Right lobe of liver (tissue), 4 donors: ENCODE data around the gene KCNAB1.

ENCODE experiments used
- POLR2A ChIP-seq: fragments of 450-650 bp; IDR thresholded peaks from one replicate; pipeline ENCODE4 v1.6.1; 2017; ENCODE audit warnings: antibody characterized with exemption, mild to moderate bottlenecking
- TF ChIP-seq, protein P1 (sequence below), 4 donors: fragments of 200-600 bp in 3 of 4; fragments of 450-650 bp in 1 of 4; IDR thresholded peaks; one replicate each; pipeline versions ENCODE4 v1.5.1 to v1.8.0; 2016 to 2022; ENCODE audit warnings: antibody characterized with exemption in 4 of 4, mild to moderate bottlenecking in 2 of 4
- donor health status: DM: no; HTN: no; CAD: no.
- donor health status: DM: no; HTN: no; CAD: no.
- donor health status: DM: no; HTN: yes; CAD: no.

DNA sequence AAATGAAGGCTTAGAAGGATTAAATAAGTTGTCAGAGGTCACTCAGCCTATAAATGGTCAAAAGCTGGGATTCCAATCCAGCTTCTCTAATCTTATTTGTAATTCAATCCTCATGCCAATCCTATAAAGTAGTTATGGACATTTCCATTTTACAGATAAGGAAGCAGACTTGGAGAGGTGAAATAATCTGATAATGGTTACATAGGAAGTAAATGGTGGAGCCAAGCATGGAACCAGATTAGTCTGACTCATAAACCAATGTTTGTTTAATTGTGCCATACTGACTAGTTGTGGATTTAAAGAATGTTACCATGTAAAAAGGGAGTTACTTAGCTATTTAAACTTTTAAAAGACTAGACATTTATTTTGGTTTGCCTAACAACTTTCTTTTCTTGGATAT, 59.7 kb downstream of the KCNAB1 start:
- TF ChIP-seq POLR2A, result no peak
- TF ChIP-seq, protein P1, sequence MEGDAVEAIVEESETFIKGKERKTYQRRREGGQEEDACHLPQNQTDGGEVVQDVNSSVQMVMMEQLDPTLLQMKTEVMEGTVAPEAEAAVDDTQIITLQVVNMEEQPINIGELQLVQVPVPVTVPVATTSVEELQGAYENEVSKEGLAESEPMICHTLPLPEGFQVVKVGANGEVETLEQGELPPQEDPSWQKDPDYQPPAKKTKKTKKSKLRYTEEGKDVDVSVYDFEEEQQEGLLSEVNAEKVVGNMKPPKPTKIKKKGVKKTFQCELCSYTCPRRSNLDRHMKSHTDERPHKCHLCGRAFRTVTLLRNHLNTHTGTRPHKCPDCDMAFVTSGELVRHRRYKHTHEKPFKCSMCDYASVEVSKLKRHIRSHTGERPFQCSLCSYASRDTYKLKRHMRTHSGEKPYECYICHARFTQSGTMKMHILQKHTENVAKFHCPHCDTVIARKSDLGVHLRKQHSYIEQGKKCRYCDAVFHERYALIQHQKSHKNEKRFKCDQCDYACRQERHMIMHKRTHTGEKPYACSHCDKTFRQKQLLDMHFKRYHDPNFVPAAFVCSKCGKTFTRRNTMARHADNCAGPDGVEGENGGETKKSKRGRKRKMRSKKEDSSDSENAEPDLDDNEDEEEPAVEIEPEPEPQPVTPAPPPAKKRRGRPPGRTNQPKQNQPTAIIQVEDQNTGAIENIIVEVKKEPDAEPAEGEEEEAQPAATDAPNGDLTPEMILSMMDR (IDR thresholded peaks at IDR 0.05), result no peak
